Fibroblast of mammary gland (primary cell): ENCODE measurements around the gene PARVA.
"Not testable (repeated sequence)": the region's sequence is repeated elsewhere in the genome, so short reads cannot be mapped to it uniquely, and the experiment has no call there.

Source experiments
- DNase-seq: peaks from one replicate; pipeline ENCODE4 v3.0.0-alpha.2; 2010; ENCODE audit warnings: low read depth
- H3K4me3 ChIP-seq: 2 replicates; pipeline ENCODE4 v1.5.1; 2011; ENCODE audit warnings: low read depth, mild to moderate bottlenecking, low read length, moderate library complexity; ENCODE audit not compliant: control insufficient read depth
- TF ChIP-seq, protein P1 (sequence below): conservative IDR thresholded peaks from 2 replicates; pipeline ENCODE4 v1.5.1; 2011; ENCODE audit warnings: low read depth, low read length, inconsistent platforms; ENCODE audit not compliant: control insufficient read depth, insufficient read depth

PARVA gene

DNA sequence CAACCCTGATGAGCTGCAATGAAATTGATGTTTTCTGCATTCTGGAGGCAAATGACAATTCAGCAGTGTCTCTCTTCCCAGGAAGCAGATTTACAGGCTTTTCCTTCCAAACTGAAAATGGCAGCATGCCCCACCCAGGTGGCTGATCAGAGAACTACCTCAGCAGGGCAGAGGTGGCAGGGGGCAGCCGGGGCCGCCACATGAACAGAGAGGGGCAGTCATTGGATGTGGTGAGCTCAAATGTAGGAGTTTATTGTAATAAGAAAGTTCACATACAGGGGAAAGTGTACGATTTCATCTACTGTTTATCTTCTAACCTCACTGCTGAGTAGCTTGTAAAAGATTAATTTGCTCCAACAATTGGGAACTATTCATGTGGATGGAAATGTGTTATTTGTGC, 15.7 kb upstream of the PARVA start:
- no peak for DNase-seq
- TF ChIP-seq, protein P1, sequence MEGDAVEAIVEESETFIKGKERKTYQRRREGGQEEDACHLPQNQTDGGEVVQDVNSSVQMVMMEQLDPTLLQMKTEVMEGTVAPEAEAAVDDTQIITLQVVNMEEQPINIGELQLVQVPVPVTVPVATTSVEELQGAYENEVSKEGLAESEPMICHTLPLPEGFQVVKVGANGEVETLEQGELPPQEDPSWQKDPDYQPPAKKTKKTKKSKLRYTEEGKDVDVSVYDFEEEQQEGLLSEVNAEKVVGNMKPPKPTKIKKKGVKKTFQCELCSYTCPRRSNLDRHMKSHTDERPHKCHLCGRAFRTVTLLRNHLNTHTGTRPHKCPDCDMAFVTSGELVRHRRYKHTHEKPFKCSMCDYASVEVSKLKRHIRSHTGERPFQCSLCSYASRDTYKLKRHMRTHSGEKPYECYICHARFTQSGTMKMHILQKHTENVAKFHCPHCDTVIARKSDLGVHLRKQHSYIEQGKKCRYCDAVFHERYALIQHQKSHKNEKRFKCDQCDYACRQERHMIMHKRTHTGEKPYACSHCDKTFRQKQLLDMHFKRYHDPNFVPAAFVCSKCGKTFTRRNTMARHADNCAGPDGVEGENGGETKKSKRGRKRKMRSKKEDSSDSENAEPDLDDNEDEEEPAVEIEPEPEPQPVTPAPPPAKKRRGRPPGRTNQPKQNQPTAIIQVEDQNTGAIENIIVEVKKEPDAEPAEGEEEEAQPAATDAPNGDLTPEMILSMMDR = no peak

DNA sequence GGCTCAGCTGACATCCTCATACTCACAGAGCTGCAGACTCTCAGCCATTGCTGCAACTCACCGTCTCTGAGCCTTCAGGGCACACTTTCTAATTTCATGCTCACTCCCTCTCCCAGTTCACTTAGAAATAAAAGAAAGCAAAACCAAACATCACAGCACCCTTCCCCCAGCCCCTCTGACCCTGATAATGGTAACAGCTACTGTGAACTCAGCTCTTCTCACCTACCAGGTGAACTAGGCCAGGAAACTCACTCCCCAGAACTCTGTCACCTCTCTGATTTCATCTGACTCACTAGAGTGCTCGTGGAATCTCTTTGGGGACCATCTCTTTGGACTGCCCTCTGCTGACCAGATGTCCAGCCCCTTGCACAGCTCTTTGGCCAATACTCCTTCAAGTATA, 14.5 kb upstream of the PARVA start:
- no peak overlapping the region for H3K4me3 ChIP-seq
- no peak for DNase-seq
- TF ChIP-seq, protein P1 = no peak

More for the DNA sequence above, 15.7 kb upstream of the PARVA start:
- no peak overlapping the region for H3K4me3 ChIP-seq

DNA sequence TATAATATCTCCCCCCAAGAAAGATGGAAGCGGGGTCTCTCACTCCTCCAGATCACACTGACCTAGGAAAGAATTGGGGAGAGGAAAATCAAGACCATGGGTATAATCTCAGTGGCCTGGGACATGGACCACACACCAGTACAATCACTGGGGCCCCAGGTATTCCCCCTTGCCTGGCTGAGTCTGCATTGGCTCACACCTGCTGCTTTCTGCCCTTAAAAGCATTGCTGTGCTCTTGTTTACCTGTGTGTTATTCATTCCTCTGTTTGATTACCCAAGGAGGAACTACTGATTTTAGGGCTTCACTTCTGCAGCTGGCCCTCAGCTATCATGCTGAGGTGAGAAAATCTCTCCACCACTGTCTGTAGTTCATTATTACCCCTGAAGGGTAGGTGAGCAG, 14.0 kb upstream of the PARVA start:
- H3K4me3 ChIP-seq = no peak overlapping the region
- no peak for DNase-seq
- TF ChIP-seq, protein P1 = no peak

- DNase-seq, H3K4me3 ChIP-seq: not testable (repeated sequence)
These were observed 11.3 kb upstream of the PARVA start for GRCh38 chr11:12365965-12366575.

- not testable (repeated sequence) for DNase-seq
These were observed 10.3 kb upstream of the PARVA start for GRCh38 chr11:12367057-12367456.

DNA sequence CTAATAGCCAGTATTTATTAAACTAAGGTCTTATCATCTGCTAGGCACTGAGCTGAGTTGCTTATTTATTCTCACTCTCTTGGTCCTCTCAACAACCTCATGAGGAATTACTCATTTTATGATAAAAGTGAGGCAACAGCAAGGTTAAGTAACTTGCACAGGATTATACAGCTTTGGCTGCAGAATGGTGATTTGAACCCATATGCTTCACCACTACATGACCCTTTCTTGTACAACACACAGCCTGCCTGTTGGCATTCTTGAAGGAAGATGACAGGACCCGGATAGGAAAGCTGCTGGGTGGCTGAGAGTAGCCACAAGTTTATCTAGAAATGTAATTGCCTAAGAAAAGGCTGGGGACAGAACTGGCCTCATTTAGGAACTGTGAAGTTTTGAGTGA, 5.3 kb upstream of the PARVA start:
- DNase-seq = no peak
- TF ChIP-seq, protein P1 = no peak
- no peak overlapping the region for H3K4me3 ChIP-seq

More at GRCh38 chr11:12367057-12367456, 10.3 kb upstream of the PARVA start:
- not testable (repeated sequence) for H3K4me3 ChIP-seq

GRCh38 chr11:12375720-12376119, 1.7 kb upstream of the PARVA start:
- no peak for DNase-seq
- TF ChIP-seq, protein P1 = no peak
- no peak overlapping the region for H3K4me3 ChIP-seq
